B cell (primary cell): ENCODE data around the gene CHCHD3. TPM values are rescaled to one million over a fixed set of nuclear protein-coding genes. Genes with fewer than 3 reads are reported as not detected.

Experiments
- ATAC-seq: fragments of 200-7000 bp; cut with Tn5 transposase; one replicate; pipeline ENCODE4 v1.10.0; 2021; ENCODE audit warnings: low read depth, mild to moderate bottlenecking, moderate number of reproducible peaks, moderate library complexity
- CTCF ChIA-PET: fragments of 350-600 bp; sonication (Branson Sonifier 250); formaldehyde crosslinking; loops from one replicate; lab custom pipeline; 2021; ENCODE audit warnings: antibody characterized with exemption, inconsistent platforms; lab: Charles Lee
- POLR2A ChIA-PET: fragments of 350-600 bp; sonication (Branson Sonifier 250); formaldehyde crosslinking; loops from one replicate; lab custom pipeline; 2021; ENCODE audit warnings: antibody characterized with exemption; lab: Charles Lee
- DNase-seq: peaks from one replicate; pipeline ENCODE4 v3.0.0; 2013
- H2AFZ ChIP-seq: 2 replicates; pipeline ENCODE4 v1.6.1; 2012; ENCODE audit warnings: mild to moderate bottlenecking, low read depth, low read length; ENCODE audit not compliant: insufficient read depth, poor library complexity, severe bottlenecking
- H3K27ac ChIP-seq, 2 donors: 1 replicate in 1 of 2; 2 replicates in 1 of 2; pipeline ENCODE4 v1.5.1; 2012 to 2013; ENCODE audit warnings: low read length in 2 of 2, mild to moderate bottlenecking in 2 of 2, moderate library complexity in 1 of 2
- H3K27me3 ChIP-seq, 4 experiments: fragments of 200-600 bp in 1 of 4; sonication (generic) in 1 of 4; replicated peaks in 1 of 4; 1 replicate in 2 of 4; 2 replicates in 2 of 4; pipeline versions ENCODE4 v1.6.1 to v1.7.0; 2013 to 2016; ENCODE audit warnings: low read length in 3 of 4, mild to moderate bottlenecking in 2 of 4, mixed read lengths in 1 of 4, moderate library complexity in 1 of 4; ENCODE audit not compliant: insufficient read depth in 4 of 4, control insufficient read depth in 3 of 4; ENCODE audit errors: control extremely low read depth in 1 of 4
- H3K36me3 ChIP-seq, 2 experiments: replicated peaks in 1 of 2; 1 replicate in 1 of 2; 2 replicates in 1 of 2; pipeline versions ENCODE4 v1.6.1 to v1.7.1; 2013; ENCODE audit warnings: low read length in 1 of 2; ENCODE audit not compliant: insufficient read depth in 2 of 2, control insufficient read depth in 1 of 2; ENCODE audit errors: control extremely low read depth in 1 of 2, extremely low read depth in 1 of 2
- H3K4me1 ChIP-seq, 2 donors: fragments of 200-600 bp in 1 of 2; sonication (generic) in 1 of 2; 1 replicate in 1 of 2; 2 replicates in 1 of 2; pipeline versions ENCODE4 v1.5.1 to v1.6.1; 2013 to 2017; ENCODE audit warnings: low read length in 2 of 2; ENCODE audit not compliant: control insufficient read depth in 2 of 2, insufficient read depth in 2 of 2
- H3K4me2 ChIP-seq: replicated peaks from 2 replicates; pipeline ENCODE3; 2012; ENCODE audit warnings: mild to moderate bottlenecking, low read depth, low read length; ENCODE audit not compliant: poor library complexity, severe bottlenecking
- H3K4me3 ChIP-seq, 5 experiments: fragments of 200-600 bp in 1 of 5; sonication (generic) in 1 of 5; 1 replicate in 3 of 5; 2 replicates in 2 of 5; pipeline versions ENCODE4 v1.5.1 to v1.7.0; 2011 to 2016; ENCODE audit warnings: low read length in 4 of 5, mild to moderate bottlenecking in 4 of 5, low read depth in 2 of 5, control low read depth in 1 of 5, moderate library complexity in 1 of 5; ENCODE audit not compliant: insufficient read depth in 1 of 5; ENCODE audit errors: control extremely low read depth in 1 of 5, extremely low read depth in 1 of 5
- H3K79me2 ChIP-seq: fragments of 200-600 bp; sonication (generic); one replicate; pipeline ENCODE4 v1.6.0; 2016; ENCODE audit warnings: low read length; ENCODE audit not compliant: control insufficient read depth, insufficient read depth
- H3K9ac ChIP-seq: fragments of 200-600 bp; sonication (generic); 2 replicates; pipeline ENCODE4 v1.6.1; 2017; ENCODE audit warnings: mild to moderate bottlenecking, low read length, moderate library complexity
- H3K9me3 ChIP-seq, 3 donors: one replicate each; pipeline versions ENCODE4 v1.6.1 to v1.7.1; 2013; ENCODE audit warnings: low read length in 2 of 3; ENCODE audit not compliant: control insufficient read depth in 2 of 3, insufficient read depth in 1 of 3; ENCODE audit errors: control extremely low read depth in 1 of 3
- H4K20me1 ChIP-seq: 2 replicates; pipeline ENCODE4 v1.6.0; 2012; ENCODE audit warnings: mild to moderate bottlenecking, low read length; ENCODE audit not compliant: insufficient read depth, control insufficient read depth, poor library complexity, severe bottlenecking
- H3K27ac Mint-ChIP-seq: one replicate; pipeline ENCODE4 v1.8.0; 2021; ENCODE audit warnings: mixed read lengths
- H3K27me3 Mint-ChIP-seq: one replicate; pipeline ENCODE4 v1.8.0; 2021; ENCODE audit warnings: mixed read lengths
- H3K4me1 Mint-ChIP-seq: one replicate; pipeline ENCODE4 v1.8.0; 2021; ENCODE audit warnings: mixed read lengths
- H3K4me3 Mint-ChIP-seq: one replicate; pipeline ENCODE4 v1.8.0; 2021; ENCODE audit warnings: mixed read lengths
- H3K9me3 Mint-ChIP-seq: one replicate; pipeline ENCODE4 v1.8.0; 2022; ENCODE audit warnings: mixed read lengths; ENCODE audit not compliant: insufficient read depth
- CTCF ChIP-seq: fragments of 200-600 bp; IDR thresholded peaks from one replicate; pipeline ENCODE4 v1.8.0; 2022; ENCODE audit warnings: antibody characterized with exemption, mild to moderate bottlenecking
- EZH2 ChIP-seq: IDR thresholded peaks from 2 replicates; pipeline ENCODE4 v1.6.1; 2012; ENCODE audit warnings: borderline replicate concordance, low read depth, mild to moderate bottlenecking, moderate library complexity, low read length; ENCODE audit not compliant: insufficient read depth, poor library complexity, severe bottlenecking
- WGBS: methylation state at CpG from one replicate; pipeline ENCODE4 v1.1.5; 2013; ENCODE audit warnings: missing lambda C conversion rate; ENCODE audit not compliant: insufficient coverage; 5-methylcytosine and 5-hydroxymethylcytosine counted together
- intact Hi-C: fragments of 100-400 bp; cut with micrococcal nuclease; formaldehyde crosslinking; loops from one replicate; pipeline ENCODE4 v1.10.0; 2022
- polyA plus RNA-seq: library from polyadenylated mRNA; depleted of rRNA; stranded (reverse); fragments of >200 nt; gene quantifications from 2 replicates; pipeline ENCODE4 v1.2.3, GENCODE V29; 2012
- total RNA-seq, 2 donors: library from RNA; stranded (reverse); fragments of 120-200 nt in 1 of 2; gene quantifications; 1 replicate in 1 of 2; 2 replicates in 1 of 2; pipeline versions ENCODE4 v1.2.3 to v1.2.4, GENCODE V29; 2013 to 2022

Gene CHCHD3
- total and polyA plus RNA-seq, 2 donors (not counting 1 experiment from before 2014, with no cell fraction given): 20.1 to 38.4 TPM

GRCh38 chr7:132797152-132797551 is 284.7 kb downstream of the CHCHD3 start:
- H3K4me1 ChIP-seq: no peaks in the 10 kb centered on the region
- Mint-ChIP-seq H3K4me1 (no peaks in the 10 kb centered on the region), H3K9me3 (no peaks in the 10 kb centered on the region), H3K27me3 (no peaks in the 10 kb centered on the region), H3K27ac (no peak overlapping the region), H3K4me3 (no peak overlapping the region)
- no peak overlapping the region for H3K9ac ChIP-seq
- H2AFZ ChIP-seq: no peak overlapping the region
- no peak overlapping the region for H3K4me2 ChIP-seq
- intact Hi-C loops: no loop called here
- ChIA-PET CTCF (interaction anchor here (1.0 kb wide), 1 partner anchor 9 kb away, joined by 3 read pairs; no protein-coding TSS in a partner anchor), POLR2A (no interaction called here)
- no peak for ATAC-seq
- no peaks in the 10 kb centered on the region for H4K20me1 ChIP-seq
- peaks cover 0 to 10% of the 10 kb centered on the region in 2 experiments for H3K36me3 ChIP-seq
- no peak overlapping the region for H3K27ac ChIP-seq
- 100% methylated on average over 3 of the region's 3 CpGs for WGBS
- H3K4me3 ChIP-seq: no peak overlapping the region
- no peaks in the 10 kb centered on the region for H3K27me3 ChIP-seq
- TF ChIP-seq EZH2 (no peak), CTCF (no peak)
- no peaks in the 10 kb centered on the region for H3K79me2 ChIP-seq
- no peak for DNase-seq
- H3K9me3 ChIP-seq: no peaks in the 10 kb centered on the region

- Mint-ChIP-seq H3K27me3 (no peaks in the 10 kb centered on the region), H3K4me3 (no peak overlapping the region), H3K9me3 (no peaks in the 10 kb centered on the region), H3K27ac (no peak overlapping the region), H3K4me1 (no peaks in the 10 kb centered on the region)
- Histone ChIP-seq H2AFZ (no peak overlapping the region), H3K36me3 (peaks cover 0 to 25% of the 10 kb centered on the region in 2 experiments), H4K20me1 (no peaks in the 10 kb centered on the region), H3K27me3 (no peaks in the 10 kb centered on the region), H3K27ac (no peak overlapping the region), H3K4me3 (no peak overlapping the region), H3K4me1 (no peaks in the 10 kb centered on the region), H3K79me2 (no peaks in the 10 kb centered on the region), H3K9me3 (no peaks in the 10 kb centered on the region), H3K4me2 (no peak overlapping the region), H3K9ac (no peak overlapping the region)
- CTCF ChIA-PET: no interaction called here
- TF ChIP-seq EZH2 (no peak), CTCF (no peak)
- intact Hi-C loops: no loop called here
- ATAC-seq (no peak), DNase-seq (no peak)
- WGBS: 90% methylated on average over 2 of the region's 3 CpGs
- POLR2A ChIA-PET: no interaction called here
These were observed 288.4 kb downstream of the CHCHD3 start for GRCh38 chr7:132793474-132793873.
